A673 (cell line): ENCODE measurements around the gene CCDC197. TPM values are rescaled to one million over a fixed set of nuclear protein-coding genes. Genes with fewer than 3 reads are reported as not detected.

ENCODE experiments used
- BruUV-seq: library from RNA; stranded (reverse); fragments of 400-500 nt; replicated peaks from 2 replicates; lab custom pipeline; 2021; lab: Mats Ljungman, UMichigan
- CTCF ChIA-PET: fragments of 300-600 bp; sonication (Branson Sonifier 250); formaldehyde crosslinking; loops from one replicate; lab custom pipeline; 2022; ENCODE audit warnings: antibody characterized with exemption; lab: Charles Lee
- POLR2A ChIA-PET: fragments of 300-600 bp; sonication (Branson Sonifier 250); formaldehyde crosslinking; loops from one replicate; lab custom pipeline; 2022; ENCODE audit warnings: antibody characterized with exemption; ENCODE audit not compliant: low non-redundant PET; lab: Charles Lee
- DNase-seq: peaks from one replicate; pipeline ENCODE4 v3.0.0-alpha.2; 2015; ENCODE audit warnings: low spot score
- H3K27ac ChIP-seq: fragments of 200-600 bp; sonication (generic); 2 replicates; pipeline ENCODE4 v1.5.1; 2016; ENCODE audit warnings: mixed run types, low read depth, mild to moderate bottlenecking, mixed read lengths, antibody characterized with exemption, low read length; ENCODE audit not compliant: poor library complexity, severe bottlenecking
- H3K27me3 ChIP-seq: fragments of 200-600 bp; sonication (generic); replicated peaks from 2 replicates; pipeline ENCODE4 v1.6.1; 2017; ENCODE audit warnings: mixed run types, low read depth, mild to moderate bottlenecking, mixed read lengths, antibody characterized with exemption, low read length; ENCODE audit not compliant: insufficient read depth, poor library complexity
- H3K36me3 ChIP-seq: fragments of 200-600 bp; sonication (generic); 2 replicates; pipeline ENCODE4 v1.6.1; 2016; ENCODE audit warnings: mixed run types, mild to moderate bottlenecking, mixed read lengths, antibody characterized with exemption, low read length; ENCODE audit not compliant: insufficient read depth, poor library complexity, severe bottlenecking
- H3K4me1 ChIP-seq: fragments of 200-600 bp; sonication (generic); 2 replicates; pipeline ENCODE4 v1.6.1; 2017; ENCODE audit warnings: mixed run types, mild to moderate bottlenecking, mixed read lengths, antibody characterized with exemption, low read length; ENCODE audit not compliant: insufficient read depth, poor library complexity, severe bottlenecking
- H3K4me3 ChIP-seq: fragments of 200-600 bp; sonication (generic); 2 replicates; pipeline ENCODE4 v1.5.1; 2016; ENCODE audit warnings: low read depth, mixed run types, mild to moderate bottlenecking, mixed read lengths, low read length; ENCODE audit not compliant: poor library complexity, severe bottlenecking
- H3K9me3 ChIP-seq: fragments of 200-600 bp; sonication (generic); 2 replicates; pipeline ENCODE4 v1.6.1; 2016; ENCODE audit warnings: mixed run types, low read depth, mild to moderate bottlenecking, mixed read lengths, antibody characterized with exemption, low read length; ENCODE audit not compliant: poor library complexity, severe bottlenecking
- CTCF ChIP-seq: fragments of 300-800, 200-600 bp; sonication (generic); conservative IDR thresholded peaks from 2 replicates; pipeline ENCODE4 v1.5.1; 2017; ENCODE audit warnings: low read depth, mild to moderate bottlenecking, antibody characterized with exemption, low read length, moderate library complexity, mixed read lengths
- EZH2 ChIP-seq: fragments of 200-600 bp; sonication (generic); IDR thresholded peaks from 2 replicates; pipeline ENCODE4 v1.6.1; 2017; ENCODE audit warnings: borderline replicate concordance, low read depth, mild to moderate bottlenecking, mixed read lengths, antibody characterized with exemption, low read length; ENCODE audit not compliant: poor library complexity, severe bottlenecking
- intact Hi-C: fragments of 100-400 bp; cut with micrococcal nuclease; formaldehyde crosslinking; loops from one replicate; pipeline ENCODE4 v1.10.0; 2022; ENCODE audit not compliant: unreplicated experiment
- total RNA-seq: library from RNA; stranded (reverse); gene quantifications from 2 replicates; pipeline ENCODE4 v1.2.3, GENCODE V29; 2021

Gene CCDC197
- total RNA-seq, 1 experiment from 2014 or later: not detected

GRCh38 chr14:93951635-93952540 is 45.2 kb upstream of the CCDC197 start:
- no TSS peak for BruUV-seq
- Histone ChIP-seq H3K27me3 (no peaks in the 10 kb centered on the region), H3K9me3 (no peaks in the 10 kb centered on the region), H3K4me3 (no peak overlapping the region), H3K36me3 (no peaks in the 10 kb centered on the region), H3K27ac (no peak overlapping the region), H3K4me1 (no peaks in the 10 kb centered on the region)
- POLR2A ChIA-PET: no interaction called here
- CTCF ChIA-PET: no interaction called here
- TF ChIP-seq EZH2 (no peak), CTCF (no peak)
- no peak for DNase-seq
- intact Hi-C loops: no loop called here

DNA sequence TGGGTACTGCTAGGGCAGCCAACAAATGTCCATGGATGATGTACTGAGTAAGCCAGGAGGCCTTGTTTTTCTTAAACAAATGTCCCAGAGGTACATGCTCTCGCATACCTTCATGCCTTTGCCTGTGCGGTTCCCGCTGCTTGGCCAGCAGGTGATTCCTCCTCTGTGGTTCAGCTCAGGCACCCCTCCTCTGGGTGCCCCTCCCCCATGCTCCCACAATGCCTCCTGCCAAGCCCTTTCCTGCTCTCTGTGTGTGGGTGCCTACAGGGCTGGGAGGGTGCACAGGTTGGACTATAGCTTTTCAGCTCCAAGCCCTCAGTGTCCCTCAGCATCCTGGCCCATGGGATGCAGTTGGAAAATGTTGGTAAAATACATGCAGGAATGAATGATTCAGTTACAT is 44.3 kb upstream of the CCDC197 start:
- no peak for DNase-seq
- no TSS peak for BruUV-seq
- H3K27ac ChIP-seq: no peak overlapping the region
- no peaks in the 10 kb centered on the region for H3K36me3 ChIP-seq
- H3K9me3 ChIP-seq: no peaks in the 10 kb centered on the region
- ChIA-PET CTCF (no interaction called here), POLR2A (no interaction called here)
- intact Hi-C loops: no loop called here
- H3K27me3 ChIP-seq: no peaks in the 10 kb centered on the region
- no peaks in the 10 kb centered on the region for H3K4me1 ChIP-seq
- H3K4me3 ChIP-seq: no peak overlapping the region
- TF ChIP-seq CTCF: no peak
- no peak for TF ChIP-seq EZH2

- ChIA-PET CTCF (no interaction called here), POLR2A (no interaction called here)
- no peak for DNase-seq
- no peak for TF ChIP-seq EZH2
- TF ChIP-seq CTCF: no peak
- Histone ChIP-seq H3K27me3 (no peaks in the 10 kb centered on the region), H3K4me1 (no peaks in the 10 kb centered on the region), H3K9me3 (no peaks in the 10 kb centered on the region), H3K4me3 (no peak overlapping the region), H3K27ac (no peak overlapping the region), H3K36me3 (no peaks in the 10 kb centered on the region)
- no TSS peak for BruUV-seq
- intact Hi-C loops: no loop called here
These were observed 43.8 kb upstream of the CCDC197 start for GRCh38 chr14:93953263-93953662.
